ENCODE results near the gene CWF19L2.
"Not testable (repeated sequence)": the region's sequence is repeated elsewhere in the genome, so short reads cannot be mapped to it uniquely, and the experiment has no call there.

Gene CWF19L2

DNA sequence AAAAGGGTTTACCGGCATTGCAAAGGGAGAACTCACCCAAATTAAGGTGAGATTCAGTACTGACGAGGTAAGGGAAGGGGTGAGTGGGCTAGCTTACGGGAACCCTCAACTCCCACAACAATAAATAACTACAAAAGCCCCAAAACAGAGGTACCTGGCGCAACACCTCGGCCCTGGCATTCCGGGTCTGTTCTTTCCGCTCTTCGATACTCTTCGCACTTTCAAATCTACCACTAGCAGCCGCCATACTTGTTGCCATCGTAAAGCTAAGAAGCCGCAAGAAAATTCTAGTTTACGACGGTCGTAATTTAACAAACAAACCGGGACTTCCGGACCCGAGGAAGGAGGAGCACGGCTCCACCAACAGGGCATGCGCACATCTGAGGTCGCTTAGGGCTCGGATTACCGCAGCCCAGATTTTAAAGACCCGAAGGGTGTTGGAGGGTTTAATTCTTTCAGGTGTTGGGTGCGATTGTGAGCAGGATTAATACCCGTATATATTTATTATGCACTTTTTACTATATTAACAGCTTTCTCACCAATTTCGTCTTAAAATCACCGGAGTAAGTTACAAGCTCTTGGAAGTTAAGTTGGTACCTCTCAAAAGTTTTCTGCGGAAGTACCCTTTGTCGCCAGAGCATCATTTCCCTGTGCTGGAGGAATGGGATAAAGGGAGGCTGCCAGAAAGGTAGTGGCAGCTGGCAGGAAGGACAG is at the start of gene CWF19L2:
Gene CWF19L2, minus strand, starts transcription at position 268 of the 714 bp plus-strand sequence. Its CDS starts 9 bp downstream, at position 259.
- peak; percentile 91 for DNase-seq

DNA sequence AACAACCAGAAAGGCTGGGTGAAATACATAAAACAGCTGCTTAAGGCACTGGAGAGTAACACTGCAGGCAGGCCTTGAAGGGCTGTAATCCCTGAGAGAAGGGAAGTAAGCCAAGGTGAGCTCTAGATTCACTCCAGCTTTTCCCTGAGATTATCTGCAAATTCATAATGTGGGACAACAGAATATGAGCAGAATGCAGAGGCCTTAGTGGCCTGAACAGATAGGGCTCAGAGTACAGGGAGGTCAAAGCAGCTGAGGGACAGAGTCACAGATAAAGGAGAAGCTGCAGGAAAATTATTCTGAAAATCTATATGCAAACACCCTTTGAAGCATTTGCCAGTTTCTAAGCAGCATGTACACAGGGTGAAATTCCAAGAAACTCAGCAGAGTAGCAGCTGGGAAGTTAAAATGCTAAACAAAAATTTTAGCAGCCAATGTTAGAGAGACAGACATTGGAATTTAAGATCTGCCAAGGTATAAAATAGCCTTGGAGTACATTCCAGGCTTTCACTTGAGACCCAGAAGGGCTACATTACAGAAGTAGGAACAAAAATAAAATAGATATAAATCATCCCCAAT is 48.1 kb upstream of the CWF19L2 start:
- DNase-seq, result no peak

DNA sequence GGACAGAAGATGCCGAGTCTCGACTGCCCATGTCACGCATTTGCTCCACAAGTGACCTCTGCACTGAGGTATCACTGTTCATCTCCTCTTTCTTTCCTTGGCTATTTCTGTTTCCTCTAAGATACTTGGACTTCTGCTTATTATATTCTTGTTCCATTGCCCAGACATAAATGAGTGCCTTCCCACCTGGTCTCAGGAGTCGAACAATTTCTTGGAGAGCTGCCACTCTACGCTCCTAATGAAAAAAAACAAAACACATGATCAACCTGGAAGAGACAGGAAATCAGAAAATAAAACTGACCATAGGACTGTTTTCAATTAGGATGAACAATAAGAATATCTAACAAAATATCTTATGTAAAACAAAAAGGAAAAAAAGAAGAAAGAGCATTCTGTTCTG is 47.4 kb upstream of the CWF19L2 start:
- DNase-seq, result no peak

DNA sequence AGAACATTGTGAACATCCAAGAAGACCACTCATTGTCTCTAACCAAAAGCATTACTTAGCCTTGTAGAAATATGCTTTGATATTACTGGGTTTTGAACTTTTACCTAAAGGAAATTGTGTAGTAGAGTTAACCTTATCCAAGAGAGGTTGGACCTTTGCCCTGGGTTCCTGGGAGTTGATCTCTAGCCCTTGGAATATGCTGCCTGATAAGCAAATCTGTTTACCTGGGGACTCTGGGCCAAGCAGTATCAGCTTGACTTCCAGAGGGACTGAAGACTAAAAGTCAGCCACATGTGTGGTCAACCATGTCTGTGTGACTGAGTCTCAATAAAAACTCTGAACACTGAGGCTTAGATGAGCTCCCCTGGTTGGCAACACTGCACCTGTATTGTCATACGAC is 44.1 kb upstream of the CWF19L2 start:
- no peak for DNase-seq

DNA sequence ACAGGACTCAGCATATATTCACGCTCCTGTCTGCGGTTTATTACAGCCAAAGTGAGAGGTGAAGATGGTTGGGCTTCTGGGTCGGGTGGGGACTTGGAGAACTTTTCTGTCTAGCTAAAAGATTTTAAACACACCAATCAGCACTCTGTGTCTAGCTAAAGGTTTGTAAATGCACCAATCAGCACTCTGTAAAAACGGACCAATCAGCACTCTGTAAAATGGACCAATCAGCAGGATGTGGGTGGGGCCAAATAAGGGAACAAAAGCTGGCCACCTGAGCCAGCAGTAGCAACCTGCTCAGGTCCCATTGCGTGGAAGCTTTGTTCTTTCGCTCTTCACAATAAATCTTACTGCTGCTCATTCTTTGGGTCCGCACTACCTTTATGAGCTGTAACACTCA is 39.7 kb upstream of the CWF19L2 start:
- not testable (repeated sequence) for DNase-seq

DNA sequence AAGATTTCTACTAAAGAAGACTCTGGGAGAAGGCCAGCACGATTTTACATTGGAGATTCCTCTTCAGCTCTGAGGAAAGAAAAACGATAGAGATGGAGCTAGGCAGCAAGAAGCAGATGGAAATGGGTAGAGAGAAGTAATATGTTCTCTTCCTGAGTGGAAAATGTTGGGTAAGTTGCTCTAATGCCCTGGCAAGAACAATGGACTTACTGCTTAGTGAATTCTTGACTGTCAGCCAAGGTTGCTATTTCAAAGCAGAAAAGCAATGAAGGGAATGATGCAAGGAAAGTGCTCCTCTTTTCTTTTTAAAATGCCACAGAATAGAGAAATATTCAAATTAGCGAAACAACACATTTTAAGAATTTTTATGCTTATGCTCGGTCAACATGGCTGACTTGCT is 38.4 kb upstream of the CWF19L2 start:
- DNase-seq, result no peak

DNA sequence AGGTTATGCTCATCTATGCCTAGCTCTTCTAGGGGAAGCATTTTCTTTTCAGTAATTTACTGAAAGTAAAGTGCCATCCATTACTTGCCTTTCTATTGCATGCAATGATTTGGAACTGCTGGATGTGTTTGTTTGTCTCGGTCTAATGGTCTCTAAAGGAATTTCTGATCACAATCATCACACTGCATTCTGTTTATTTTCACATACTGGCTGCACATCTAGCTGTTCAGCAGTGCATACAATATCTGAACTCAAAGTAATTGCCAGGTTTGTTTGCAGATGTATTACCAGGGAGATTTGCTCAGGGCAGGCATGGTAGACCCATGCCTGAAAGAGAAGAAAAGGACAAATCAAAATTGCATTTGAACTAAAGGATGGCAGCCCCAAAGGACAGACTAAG is 36.4 kb upstream of the CWF19L2 start:
- no peak for DNase-seq

DNA sequence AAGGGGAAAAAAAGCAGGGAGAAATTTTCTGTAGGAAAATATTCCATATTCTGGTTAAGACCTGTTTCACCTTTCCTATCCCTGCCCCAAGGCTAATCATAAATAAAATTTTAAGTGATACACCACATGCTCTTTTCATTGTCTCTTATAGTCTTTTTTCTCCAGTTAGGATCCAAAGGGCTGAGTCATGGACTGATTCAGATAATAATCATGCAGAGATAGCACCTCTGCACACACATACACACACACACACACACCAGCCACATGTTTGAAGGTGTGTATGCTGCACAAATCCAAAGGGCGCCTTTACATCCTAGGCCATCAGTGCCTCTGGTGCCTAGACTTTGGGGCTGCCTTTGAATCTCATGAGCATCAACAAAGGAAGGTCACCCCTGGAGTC is 35.5 kb upstream of the CWF19L2 start:
- DNase-seq, result no peak

DNA sequence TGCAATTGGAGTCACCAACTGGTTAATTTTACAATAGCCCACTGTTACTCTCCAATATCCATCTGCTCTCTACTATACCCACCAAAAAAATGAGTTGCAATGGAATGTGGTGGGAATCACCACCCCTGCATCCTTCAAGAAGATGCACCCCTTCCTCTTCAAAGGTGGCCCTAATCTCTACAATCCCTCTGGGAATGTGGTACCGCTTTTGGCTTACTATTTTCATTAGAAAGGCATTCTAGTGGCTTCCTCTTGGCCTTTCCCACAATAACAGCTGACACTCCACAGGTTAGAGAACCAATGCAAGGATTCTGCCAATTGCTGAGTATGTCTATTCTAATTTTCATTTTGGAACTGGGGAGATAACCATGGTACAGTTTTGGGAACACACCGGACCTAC is 33.2 kb upstream of the CWF19L2 start:
- no peak for DNase-seq

DNA sequence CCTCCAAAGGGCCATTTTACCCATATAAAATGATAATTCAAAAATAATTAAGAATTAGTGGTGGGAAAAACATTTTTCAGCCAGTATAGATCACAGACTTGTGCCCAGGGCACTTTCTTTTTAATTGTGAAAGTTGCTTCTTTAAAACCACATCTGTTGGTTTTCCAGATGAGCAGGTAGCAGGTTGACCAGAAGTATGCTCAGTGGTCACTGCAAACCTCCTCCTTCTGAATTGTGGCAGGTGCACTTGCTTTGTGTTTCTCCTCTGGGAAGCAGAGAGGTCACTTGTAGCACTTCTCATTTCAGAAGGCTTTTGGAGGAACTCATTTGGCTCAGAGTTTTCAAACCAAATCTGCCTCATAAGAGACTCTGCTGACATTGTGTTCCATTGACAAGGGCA is 24.6 kb upstream of the CWF19L2 start:
- DNase-seq, result no peak

DNA sequence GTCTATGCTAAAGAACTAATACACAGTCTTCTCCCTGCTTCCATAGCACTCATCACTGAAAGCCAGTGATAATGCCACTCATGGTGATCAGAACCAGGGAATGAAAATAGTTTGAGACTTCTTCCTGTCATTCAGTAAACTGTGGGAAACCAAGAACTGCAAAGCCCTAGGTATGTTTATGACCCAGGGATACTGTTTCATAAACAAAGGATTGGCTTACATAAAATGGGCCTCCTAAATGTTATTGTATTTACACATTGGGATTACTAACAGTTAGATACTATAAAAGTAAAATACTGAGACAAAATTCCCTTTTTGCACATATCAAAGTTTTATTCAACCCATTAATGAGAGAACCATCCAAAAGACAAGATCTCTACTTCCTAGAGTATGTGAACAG is 21.3 kb upstream of the CWF19L2 start:
- no peak for DNase-seq

DNA sequence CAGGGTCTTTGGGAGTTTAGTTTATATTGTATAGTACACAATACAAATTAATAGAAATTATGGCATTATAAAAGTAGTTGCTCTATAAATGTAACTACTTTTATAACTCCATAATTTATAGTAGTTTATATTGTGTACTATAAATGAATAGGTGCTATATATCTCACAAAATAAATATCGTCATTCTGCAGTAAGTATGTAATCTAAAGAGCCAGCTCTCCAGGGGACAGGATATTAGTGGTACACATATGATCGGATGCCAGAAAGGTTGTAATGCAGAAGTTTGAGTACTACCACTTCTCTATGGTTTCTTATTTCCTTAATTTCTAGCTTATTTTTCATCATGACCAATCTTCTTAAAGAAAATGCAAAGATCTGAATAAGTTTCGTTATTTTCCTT is 20.2 kb upstream of the CWF19L2 start:
- DNase-seq, result no peak

DNA sequence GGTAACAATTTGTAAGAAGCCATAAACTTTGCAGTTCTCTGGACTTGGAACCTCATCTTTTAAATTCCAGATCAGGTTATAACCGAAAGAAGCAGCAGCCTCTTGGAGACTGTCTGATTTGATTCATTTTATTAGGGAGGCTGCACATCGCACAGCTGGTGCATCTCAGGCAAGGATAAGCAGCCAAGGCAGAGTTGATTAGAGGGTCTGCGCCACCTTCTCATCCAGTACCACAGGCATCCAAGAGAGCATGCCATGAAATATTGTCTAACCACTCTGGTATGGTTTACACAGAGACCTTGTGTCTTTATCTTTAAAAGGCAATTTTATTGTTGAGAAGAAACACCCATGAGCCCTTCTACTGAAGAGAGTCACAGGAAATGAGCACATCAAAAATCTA is 16.2 kb upstream of the CWF19L2 start:
- no peak for DNase-seq

DNA sequence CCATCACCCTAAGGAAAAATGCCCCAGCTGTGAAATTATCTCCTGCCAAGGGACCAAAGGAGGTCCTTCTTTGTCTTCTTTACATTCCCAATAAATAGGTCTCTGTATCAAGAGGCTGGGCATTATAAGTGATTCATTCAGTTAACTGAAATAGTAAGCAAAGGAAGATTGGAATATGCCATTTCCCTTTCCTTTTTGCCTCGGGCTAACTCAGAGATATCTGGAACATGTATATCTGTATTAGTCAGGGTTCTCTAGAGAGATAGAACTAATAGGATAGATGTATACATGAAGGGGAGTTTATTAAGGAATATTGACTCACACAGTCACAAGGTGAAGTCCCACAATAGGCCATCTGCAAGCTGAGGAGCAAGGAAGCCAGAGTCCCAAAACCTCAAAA is 15.3 kb upstream of the CWF19L2 start:
- no peak for DNase-seq

DNA sequence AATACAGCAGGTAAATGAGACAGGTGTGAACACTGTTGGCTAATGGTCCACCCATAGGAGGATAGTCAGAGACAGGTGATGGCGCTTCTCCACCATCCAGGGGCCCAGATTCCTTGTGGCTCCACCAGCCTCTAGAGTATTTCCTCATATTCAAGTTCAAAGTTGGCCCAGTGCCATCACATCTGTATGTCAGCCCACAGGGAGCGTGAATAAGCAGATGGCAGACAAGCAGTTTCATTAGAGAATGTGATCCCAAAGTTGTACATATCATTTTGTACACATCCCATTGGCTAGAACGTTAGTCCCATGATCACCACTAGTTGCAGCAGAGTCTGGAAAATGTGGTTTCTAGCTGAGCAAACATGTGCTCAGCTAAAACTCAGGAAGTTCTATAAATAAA is 11.0 kb upstream of the CWF19L2 start:
- DNase-seq, result no peak

DNA sequence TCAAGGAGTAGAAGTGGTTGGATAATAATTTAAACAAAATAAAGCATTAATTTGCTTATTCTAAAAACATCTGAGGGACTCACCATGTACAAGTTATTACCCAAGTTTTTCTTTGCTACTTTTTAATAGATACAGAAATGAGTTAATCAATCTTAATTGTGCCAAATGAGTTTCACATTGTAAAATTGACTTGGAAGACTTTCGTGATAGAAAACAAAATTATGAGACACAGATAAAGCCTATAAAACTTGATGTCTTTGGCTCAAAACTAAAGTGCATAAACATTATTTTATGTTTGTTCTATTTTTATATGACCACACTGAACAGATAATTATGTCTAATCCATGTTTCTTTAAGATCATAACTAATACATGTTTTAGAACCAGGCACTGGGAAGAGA is 10.1 kb upstream of the CWF19L2 start:
- DNase-seq, result no peak

DNA sequence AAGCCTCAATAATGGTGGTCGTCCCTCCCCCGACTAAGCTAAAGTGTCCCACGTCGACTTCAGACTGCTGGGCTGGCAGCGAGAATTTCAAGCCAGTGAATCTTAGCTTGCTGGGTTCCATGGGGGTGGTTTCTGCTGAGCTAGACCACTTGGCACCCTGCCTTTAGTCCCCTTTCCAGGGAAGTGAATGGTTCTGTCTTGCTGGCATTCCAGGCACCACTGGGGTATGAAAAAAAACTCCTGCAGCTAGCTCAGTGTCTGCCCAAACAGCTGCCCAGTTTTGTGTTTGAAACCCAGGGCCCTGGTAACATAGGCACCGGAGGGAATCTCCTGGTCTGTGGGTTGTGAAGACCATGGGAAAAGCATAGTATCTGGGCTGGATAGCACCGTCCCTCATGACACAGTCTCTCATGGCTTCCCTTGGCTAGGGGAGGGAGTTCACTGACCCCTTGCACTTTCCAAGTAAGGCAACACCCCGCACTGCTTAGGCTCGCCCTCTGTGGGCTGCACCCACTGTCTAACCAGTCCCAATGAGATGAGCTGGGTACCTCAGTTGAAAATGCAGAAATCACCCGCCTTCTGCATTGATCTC is 8.7 kb upstream of the CWF19L2 start:
- not testable (repeated sequence) for DNase-seq

DNA sequence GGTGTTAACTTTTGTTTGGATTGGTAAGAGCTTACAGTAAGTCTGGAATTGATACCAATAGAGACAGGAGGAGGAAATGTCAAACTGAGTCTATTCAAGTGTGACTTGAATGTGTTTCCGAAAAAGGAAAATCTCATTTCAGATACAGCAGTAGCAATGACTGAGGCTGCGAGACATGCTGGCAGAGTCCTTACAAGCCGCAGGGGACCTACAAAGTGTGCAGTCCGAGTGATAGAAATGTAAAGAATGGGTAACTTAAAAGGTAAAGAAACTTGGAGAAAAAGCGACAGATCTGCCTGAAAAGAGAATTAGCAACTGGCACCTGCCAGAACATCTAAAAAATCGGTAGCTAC is 444 bp downstream of the CWF19L2 start:
- DNase-seq, result peak; percentile 8

DNA sequence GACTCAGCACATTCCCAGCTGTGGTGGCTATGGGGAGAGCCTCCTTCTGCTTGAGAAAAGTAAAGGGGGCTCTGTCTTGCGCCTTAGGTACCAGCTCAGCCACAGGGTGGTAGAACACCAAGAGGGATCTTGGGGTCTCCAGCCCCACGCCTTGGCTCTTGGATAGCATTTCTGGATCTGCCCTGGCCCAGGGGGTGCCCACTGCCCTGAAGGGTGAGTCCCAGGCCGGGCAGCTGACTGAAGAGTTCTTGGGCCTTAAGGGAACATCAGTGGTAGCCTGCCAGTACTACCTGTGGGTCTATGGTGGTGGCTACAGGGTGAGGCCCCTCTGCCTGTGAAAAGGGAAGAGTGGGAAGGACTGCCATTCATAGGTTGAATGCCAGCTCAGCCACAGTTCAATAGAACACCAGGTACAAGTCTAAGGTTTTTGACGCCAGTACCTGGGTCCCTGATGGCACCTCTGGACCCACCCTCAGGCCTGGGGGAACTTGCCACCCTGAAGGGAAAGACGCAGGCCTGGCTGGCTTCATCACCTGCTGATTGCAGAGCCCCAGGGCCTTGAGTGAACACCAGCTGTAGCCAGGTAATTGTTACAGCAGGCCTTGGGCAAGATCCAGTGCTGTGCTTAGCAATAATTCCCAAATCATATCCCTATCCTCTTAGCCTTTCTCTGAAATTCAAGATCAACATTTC is 3.9 kb downstream of the CWF19L2 start:
- no peak for DNase-seq

DNA sequence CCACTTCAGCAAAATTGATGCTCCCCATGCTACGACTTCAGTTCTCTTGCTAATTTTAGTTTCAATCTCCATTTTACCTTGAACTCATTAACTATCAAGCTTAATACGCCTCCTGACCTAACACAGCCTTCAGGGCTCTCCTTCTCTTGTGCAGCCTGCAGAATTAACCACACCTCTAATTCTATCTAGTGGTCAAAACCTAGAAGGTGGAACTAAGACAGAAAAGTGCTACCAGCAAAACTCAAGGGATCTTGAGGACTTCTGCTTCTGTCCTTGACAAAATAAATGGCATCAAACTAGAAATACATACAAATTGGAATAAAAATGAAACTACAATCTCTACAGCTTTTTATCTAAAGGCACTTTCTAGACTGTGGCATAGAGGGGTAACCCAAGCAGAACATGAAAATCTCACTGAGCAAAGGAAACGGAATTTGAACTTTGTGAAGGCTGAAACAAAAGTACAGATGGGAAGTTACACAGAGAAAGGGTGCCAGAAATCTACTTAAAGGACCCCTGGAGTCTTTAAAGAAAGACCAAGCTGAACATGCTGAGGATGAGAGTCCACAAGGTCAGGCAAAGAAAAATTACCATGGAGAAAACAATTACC is 10.7 kb downstream of the CWF19L2 start:
- no peak for DNase-seq

DNA sequence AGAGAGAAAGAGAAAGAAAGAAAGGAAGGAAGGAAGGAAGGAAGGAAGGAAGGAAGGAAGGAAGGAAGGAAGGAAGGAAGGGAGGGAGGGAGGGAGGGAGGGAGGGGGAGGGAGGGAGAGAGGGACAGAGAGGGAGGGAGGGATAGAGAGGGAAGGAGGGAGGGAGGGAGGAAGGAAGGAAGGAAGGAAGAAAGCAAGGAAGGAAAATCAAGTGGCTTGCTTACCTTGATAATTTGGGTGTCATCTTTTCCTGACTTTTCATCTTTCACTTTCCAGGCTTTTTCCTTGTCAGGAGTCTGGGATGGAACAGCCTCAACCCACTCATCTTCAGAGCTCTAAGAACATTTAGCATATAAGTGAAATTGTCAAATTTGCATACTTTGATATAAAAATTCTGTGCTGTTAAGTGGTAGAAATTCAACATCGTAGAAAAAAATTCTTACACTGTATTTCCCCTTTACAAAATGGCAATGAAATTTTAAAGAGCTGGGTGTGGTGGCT is 14.9 kb downstream of the CWF19L2 start:
- no peak for DNase-seq

DNA sequence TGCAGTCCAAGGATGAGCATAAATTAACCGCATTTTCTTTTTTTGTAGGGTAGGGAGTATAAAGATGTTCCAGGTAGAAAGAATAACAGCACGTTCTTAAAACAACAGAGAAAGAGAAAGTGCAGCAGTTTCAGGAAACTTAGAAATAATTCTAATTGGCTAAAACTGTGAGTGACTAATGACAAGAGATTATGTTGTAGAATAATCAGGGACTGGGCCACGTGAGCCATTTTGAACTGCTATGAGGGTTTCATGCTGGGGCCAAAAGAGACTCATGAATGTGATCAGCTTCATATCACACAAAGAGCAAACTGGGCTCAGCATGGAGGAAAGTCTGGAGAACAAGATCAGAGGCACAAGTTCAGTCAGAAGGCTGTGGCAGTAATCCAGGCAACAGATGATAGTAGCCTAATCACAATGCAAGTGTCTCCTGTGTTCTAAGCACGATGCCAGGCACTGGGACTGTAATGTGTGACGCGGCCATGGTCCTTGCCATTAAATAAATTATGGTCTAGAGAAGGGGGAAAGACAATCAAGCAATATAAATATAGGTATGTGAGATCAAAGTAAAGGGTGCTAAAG is 17.9 kb downstream of the CWF19L2 start:
- no peak for DNase-seq

DNA sequence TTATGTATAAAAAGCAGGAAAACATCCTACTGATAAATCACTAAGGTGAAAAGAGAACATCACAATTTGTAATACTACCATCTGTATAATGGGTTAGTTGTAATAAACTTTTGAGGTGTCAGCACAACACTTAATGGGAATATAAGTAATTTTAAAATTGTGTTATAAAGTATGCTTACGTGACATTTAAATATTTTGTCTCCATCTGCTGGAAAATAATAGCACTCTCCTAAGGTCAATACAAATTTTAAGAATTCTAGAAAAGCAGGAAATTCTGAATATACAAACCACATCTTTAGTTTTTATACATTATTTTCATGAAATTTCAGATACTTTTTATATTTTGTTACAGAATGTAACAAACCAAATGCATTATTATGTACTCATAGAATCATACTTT is 19.5 kb downstream of the CWF19L2 start:
- no peak for DNase-seq

All from stimulated activated CD4-positive, alpha-beta T cell treated with anti-CD3 and anti-CD28 coated beads, Interleukin-15, amount 100 ng/mL, for 24 hours (primary cell).